B cell (primary cell): ENCODE data around the gene MYO10. TPM values are rescaled to one million over a fixed set of nuclear protein-coding genes. Genes with fewer than 3 reads are reported as not detected.

Source experiments
- ATAC-seq: fragments of 200-7000 bp; cut with Tn5 transposase; one replicate; pipeline ENCODE4 v1.10.0; 2021; ENCODE audit warnings: low read depth, mild to moderate bottlenecking, moderate number of reproducible peaks, moderate library complexity
- CTCF ChIA-PET: fragments of 350-600 bp; sonication (Branson Sonifier 250); formaldehyde crosslinking; loops from one replicate; lab custom pipeline; 2021; ENCODE audit warnings: antibody characterized with exemption, inconsistent platforms; lab: Charles Lee
- POLR2A ChIA-PET: fragments of 350-600 bp; sonication (Branson Sonifier 250); formaldehyde crosslinking; loops from one replicate; lab custom pipeline; 2021; ENCODE audit warnings: antibody characterized with exemption; lab: Charles Lee
- DNase-seq: peaks from one replicate; pipeline ENCODE4 v3.0.0; 2013
- H2AFZ ChIP-seq: 2 replicates; pipeline ENCODE4 v1.6.1; 2012; ENCODE audit warnings: mild to moderate bottlenecking, low read depth, low read length; ENCODE audit not compliant: insufficient read depth, poor library complexity, severe bottlenecking
- H3K27ac ChIP-seq, 2 donors: 1 replicate in 1 of 2; 2 replicates in 1 of 2; pipeline ENCODE4 v1.5.1; 2012 to 2013; ENCODE audit warnings: low read length in 2 of 2, mild to moderate bottlenecking in 2 of 2, moderate library complexity in 1 of 2
- H3K27me3 ChIP-seq, 4 experiments: fragments of 200-600 bp in 1 of 4; sonication (generic) in 1 of 4; replicated peaks in 1 of 4; 1 replicate in 2 of 4; 2 replicates in 2 of 4; pipeline versions ENCODE4 v1.6.1 to v1.7.0; 2013 to 2016; ENCODE audit warnings: low read length in 3 of 4, mild to moderate bottlenecking in 2 of 4, mixed read lengths in 1 of 4, moderate library complexity in 1 of 4; ENCODE audit not compliant: insufficient read depth in 4 of 4, control insufficient read depth in 3 of 4; ENCODE audit errors: control extremely low read depth in 1 of 4
- H3K36me3 ChIP-seq, 2 experiments: replicated peaks in 1 of 2; 1 replicate in 1 of 2; 2 replicates in 1 of 2; pipeline versions ENCODE4 v1.6.1 to v1.7.1; 2013; ENCODE audit warnings: low read length in 1 of 2; ENCODE audit not compliant: insufficient read depth in 2 of 2, control insufficient read depth in 1 of 2; ENCODE audit errors: control extremely low read depth in 1 of 2, extremely low read depth in 1 of 2
- H3K4me1 ChIP-seq, 2 donors: fragments of 200-600 bp in 1 of 2; sonication (generic) in 1 of 2; 1 replicate in 1 of 2; 2 replicates in 1 of 2; pipeline versions ENCODE4 v1.5.1 to v1.6.1; 2013 to 2017; ENCODE audit warnings: low read length in 2 of 2; ENCODE audit not compliant: control insufficient read depth in 2 of 2, insufficient read depth in 2 of 2
- H3K4me2 ChIP-seq: replicated peaks from 2 replicates; pipeline ENCODE3; 2012; ENCODE audit warnings: mild to moderate bottlenecking, low read depth, low read length; ENCODE audit not compliant: poor library complexity, severe bottlenecking
- H3K4me3 ChIP-seq, 5 experiments: fragments of 200-600 bp in 1 of 5; sonication (generic) in 1 of 5; 1 replicate in 3 of 5; 2 replicates in 2 of 5; pipeline versions ENCODE4 v1.5.1 to v1.7.0; 2011 to 2016; ENCODE audit warnings: low read length in 4 of 5, mild to moderate bottlenecking in 4 of 5, low read depth in 2 of 5, control low read depth in 1 of 5, moderate library complexity in 1 of 5; ENCODE audit not compliant: insufficient read depth in 1 of 5; ENCODE audit errors: control extremely low read depth in 1 of 5, extremely low read depth in 1 of 5
- H3K79me2 ChIP-seq: fragments of 200-600 bp; sonication (generic); one replicate; pipeline ENCODE4 v1.6.0; 2016; ENCODE audit warnings: low read length; ENCODE audit not compliant: control insufficient read depth, insufficient read depth
- H3K9ac ChIP-seq: fragments of 200-600 bp; sonication (generic); 2 replicates; pipeline ENCODE4 v1.6.1; 2017; ENCODE audit warnings: mild to moderate bottlenecking, low read length, moderate library complexity
- H3K9me3 ChIP-seq, 3 donors: one replicate each; pipeline versions ENCODE4 v1.6.1 to v1.7.1; 2013; ENCODE audit warnings: low read length in 2 of 3; ENCODE audit not compliant: control insufficient read depth in 2 of 3, insufficient read depth in 1 of 3; ENCODE audit errors: control extremely low read depth in 1 of 3
- H4K20me1 ChIP-seq: 2 replicates; pipeline ENCODE4 v1.6.0; 2012; ENCODE audit warnings: mild to moderate bottlenecking, low read length; ENCODE audit not compliant: insufficient read depth, control insufficient read depth, poor library complexity, severe bottlenecking
- H3K27ac Mint-ChIP-seq: one replicate; pipeline ENCODE4 v1.8.0; 2021; ENCODE audit warnings: mixed read lengths
- H3K27me3 Mint-ChIP-seq: one replicate; pipeline ENCODE4 v1.8.0; 2021; ENCODE audit warnings: mixed read lengths
- H3K4me1 Mint-ChIP-seq: one replicate; pipeline ENCODE4 v1.8.0; 2021; ENCODE audit warnings: mixed read lengths
- H3K4me3 Mint-ChIP-seq: one replicate; pipeline ENCODE4 v1.8.0; 2021; ENCODE audit warnings: mixed read lengths
- H3K9me3 Mint-ChIP-seq: one replicate; pipeline ENCODE4 v1.8.0; 2022; ENCODE audit warnings: mixed read lengths; ENCODE audit not compliant: insufficient read depth
- EZH2 ChIP-seq: IDR thresholded peaks from 2 replicates; pipeline ENCODE4 v1.6.1; 2012; ENCODE audit warnings: borderline replicate concordance, low read depth, mild to moderate bottlenecking, moderate library complexity, low read length; ENCODE audit not compliant: insufficient read depth, poor library complexity, severe bottlenecking
- WGBS: methylation state at CpG from one replicate; pipeline ENCODE4 v1.1.5; 2013; ENCODE audit warnings: missing lambda C conversion rate; ENCODE audit not compliant: insufficient coverage; 5-methylcytosine and 5-hydroxymethylcytosine counted together
- intact Hi-C: fragments of 100-400 bp; cut with micrococcal nuclease; formaldehyde crosslinking; loops from one replicate; pipeline ENCODE4 v1.10.0; 2022
- polyA plus RNA-seq: library from polyadenylated mRNA; depleted of rRNA; stranded (reverse); fragments of >200 nt; gene quantifications from 2 replicates; pipeline ENCODE4 v1.2.3, GENCODE V29; 2012
- total RNA-seq, 2 donors: library from RNA; stranded (reverse); fragments of 120-200 nt in 1 of 2; gene quantifications; 1 replicate in 1 of 2; 2 replicates in 1 of 2; pipeline versions ENCODE4 v1.2.3 to v1.2.4, GENCODE V29; 2013 to 2022
- TF ChIP-seq, protein P1 (sequence below): fragments of 200-600 bp; IDR thresholded peaks from one replicate; pipeline ENCODE4 v1.8.0; 2022; ENCODE audit warnings: antibody characterized with exemption, mild to moderate bottlenecking

Gene MYO10
- total and polyA plus RNA-seq, 2 donors (not counting 1 experiment from before 2014, with no cell fraction given), result 0.10 TPM; not detected in 1

DNA sequence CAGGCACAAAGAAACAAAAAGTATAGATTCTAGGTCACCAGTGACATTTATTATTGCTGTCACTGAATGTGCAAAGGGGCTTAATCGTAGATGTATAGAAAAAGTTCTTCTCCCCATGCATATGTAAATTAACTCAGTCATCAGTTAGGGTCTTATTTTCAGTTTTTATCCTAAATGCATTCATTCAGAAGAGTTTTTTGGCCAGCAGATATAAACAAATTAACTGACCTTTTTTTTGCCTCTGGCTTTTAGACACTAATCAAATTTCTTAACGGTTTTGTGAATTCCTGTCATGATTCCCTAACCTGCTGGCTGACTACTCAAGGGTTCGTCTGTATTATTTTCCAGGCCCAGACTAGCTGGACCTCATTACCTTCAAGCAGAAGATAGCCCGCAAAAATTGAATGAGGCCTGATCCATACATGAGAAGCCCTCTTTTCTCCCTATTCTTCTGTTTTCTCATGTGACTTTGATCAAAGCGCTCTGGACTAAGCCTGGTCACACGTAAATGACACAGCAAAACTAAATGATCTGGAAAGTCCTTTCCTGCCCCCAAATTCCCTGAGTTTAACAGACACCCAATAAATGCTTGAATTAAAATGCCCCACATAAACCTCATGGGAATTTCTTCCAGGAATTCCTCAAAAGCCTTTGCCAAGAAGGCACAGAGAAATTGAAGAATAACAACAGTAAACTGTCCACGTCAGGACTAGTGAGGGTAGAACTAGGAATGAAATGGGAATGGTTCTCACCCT is 83.7 kb downstream of the MYO10 start:
- H4K20me1 ChIP-seq, result no peaks in the 10 kb centered on the region
- H3K4me1 Mint-ChIP-seq, result no peaks in the 10 kb centered on the region
- no peaks in the 10 kb centered on the region for H3K9me3 Mint-ChIP-seq
- no peak overlapping the region for H3K27ac ChIP-seq
- no peak overlapping the region for H3K9ac ChIP-seq
- H3K4me3 ChIP-seq, result no peak overlapping the region
- no peaks in the 10 kb centered on the region for H3K4me1 ChIP-seq
- no peak for TF ChIP-seq EZH2
- TF ChIP-seq, protein P1, sequence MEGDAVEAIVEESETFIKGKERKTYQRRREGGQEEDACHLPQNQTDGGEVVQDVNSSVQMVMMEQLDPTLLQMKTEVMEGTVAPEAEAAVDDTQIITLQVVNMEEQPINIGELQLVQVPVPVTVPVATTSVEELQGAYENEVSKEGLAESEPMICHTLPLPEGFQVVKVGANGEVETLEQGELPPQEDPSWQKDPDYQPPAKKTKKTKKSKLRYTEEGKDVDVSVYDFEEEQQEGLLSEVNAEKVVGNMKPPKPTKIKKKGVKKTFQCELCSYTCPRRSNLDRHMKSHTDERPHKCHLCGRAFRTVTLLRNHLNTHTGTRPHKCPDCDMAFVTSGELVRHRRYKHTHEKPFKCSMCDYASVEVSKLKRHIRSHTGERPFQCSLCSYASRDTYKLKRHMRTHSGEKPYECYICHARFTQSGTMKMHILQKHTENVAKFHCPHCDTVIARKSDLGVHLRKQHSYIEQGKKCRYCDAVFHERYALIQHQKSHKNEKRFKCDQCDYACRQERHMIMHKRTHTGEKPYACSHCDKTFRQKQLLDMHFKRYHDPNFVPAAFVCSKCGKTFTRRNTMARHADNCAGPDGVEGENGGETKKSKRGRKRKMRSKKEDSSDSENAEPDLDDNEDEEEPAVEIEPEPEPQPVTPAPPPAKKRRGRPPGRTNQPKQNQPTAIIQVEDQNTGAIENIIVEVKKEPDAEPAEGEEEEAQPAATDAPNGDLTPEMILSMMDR, result no peak
- no peak overlapping the region for H3K4me2 ChIP-seq
- DNase-seq (no peak), ATAC-seq (no peak)
- WGBS, result 91% methylated on average over 5 of the region's 7 CpGs
- no peaks in the 10 kb centered on the region for H3K79me2 ChIP-seq
- H3K27me3 Mint-ChIP-seq, result no peaks in the 10 kb centered on the region
- H3K9me3 ChIP-seq, result no peaks in the 10 kb centered on the region
- CTCF ChIA-PET, result no interaction called here
- POLR2A ChIA-PET, result no interaction called here
- H3K4me3 Mint-ChIP-seq, result no peak overlapping the region
- H3K36me3 ChIP-seq, result no peaks in the 10 kb centered on the region
- H3K27me3 ChIP-seq, result no peaks in the 10 kb centered on the region
- H2AFZ ChIP-seq, result no peak overlapping the region
- intact Hi-C loops, result no loop called here
- no peak overlapping the region for H3K27ac Mint-ChIP-seq

DNA sequence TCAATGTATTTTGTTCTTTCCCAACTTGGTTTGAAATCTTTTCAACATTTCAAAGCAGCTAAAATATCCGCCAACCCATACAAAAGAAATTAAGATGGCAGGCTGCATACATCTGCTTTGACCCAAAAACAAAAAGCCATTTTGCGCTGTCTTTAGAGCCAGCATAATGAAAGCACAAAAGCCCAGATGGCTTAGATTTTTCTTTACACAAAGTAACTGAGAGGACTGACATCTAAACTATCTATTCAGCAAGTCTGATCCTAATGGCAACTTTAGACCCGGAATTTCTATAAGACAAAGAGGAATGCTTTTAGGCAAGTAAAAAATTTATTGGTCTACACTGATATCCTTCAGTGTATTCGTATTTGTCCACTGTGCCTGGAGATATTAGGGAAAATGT is 86.3 kb downstream of the MYO10 start:
- Histone ChIP-seq H2AFZ (no peak overlapping the region), H3K79me2 (no peaks in the 10 kb centered on the region), H3K4me1 (no peaks in the 10 kb centered on the region), H3K4me2 (no peak overlapping the region), H4K20me1 (no peaks in the 10 kb centered on the region), H3K36me3 (no peaks in the 10 kb centered on the region), H3K9ac (no peak overlapping the region), H3K27me3 (no peaks in the 10 kb centered on the region), H3K4me3 (no peak overlapping the region), H3K27ac (no peak overlapping the region), H3K9me3 (no peaks in the 10 kb centered on the region)
- Mint-ChIP-seq H3K4me1 (no peaks in the 10 kb centered on the region), H3K4me3 (no peak overlapping the region), H3K9me3 (no peaks in the 10 kb centered on the region), H3K27ac (no peak overlapping the region), H3K27me3 (no peaks in the 10 kb centered on the region)
- ChIA-PET CTCF (no interaction called here), POLR2A (no interaction called here)
- TF ChIP-seq, protein P1, result no peak
- TF ChIP-seq EZH2, result no peak
- ATAC-seq (no peak), DNase-seq (no peak)
- intact Hi-C loops, result no loop called here
- 85% methylated on average over 2 of the region's 4 CpGs for WGBS
